NCI-H2029 treated with DMSO at 0.1 percent for 48 hours (cell line): ENCODE data around the gene ADAMTS12.

Experiments
- DNase-seq: peaks from one replicate; lab custom pipeline; 2025; lab: John Stamatoyannopoulos, UW

ADAMTS12 gene

DNA sequence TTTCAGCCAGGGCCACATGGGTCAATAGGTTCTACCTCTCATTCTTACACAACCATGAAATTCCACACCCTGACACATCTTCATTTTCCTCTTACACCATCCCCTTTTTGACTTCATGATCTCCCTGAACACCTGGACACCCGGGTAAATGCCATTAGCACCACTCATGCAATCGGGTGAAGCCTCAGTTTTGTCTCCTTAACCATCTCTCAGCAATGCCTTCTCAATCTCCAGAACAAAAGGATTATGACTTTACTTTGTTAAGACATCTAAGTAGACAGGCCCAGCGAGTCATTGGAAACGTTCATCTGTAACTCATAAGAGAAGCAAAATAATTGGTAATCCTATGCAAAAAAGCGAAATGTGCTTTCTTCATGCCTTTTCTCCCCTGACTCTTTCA is 49.9 kb downstream of the ADAMTS12 start:
- no peak for DNase-seq

DNA sequence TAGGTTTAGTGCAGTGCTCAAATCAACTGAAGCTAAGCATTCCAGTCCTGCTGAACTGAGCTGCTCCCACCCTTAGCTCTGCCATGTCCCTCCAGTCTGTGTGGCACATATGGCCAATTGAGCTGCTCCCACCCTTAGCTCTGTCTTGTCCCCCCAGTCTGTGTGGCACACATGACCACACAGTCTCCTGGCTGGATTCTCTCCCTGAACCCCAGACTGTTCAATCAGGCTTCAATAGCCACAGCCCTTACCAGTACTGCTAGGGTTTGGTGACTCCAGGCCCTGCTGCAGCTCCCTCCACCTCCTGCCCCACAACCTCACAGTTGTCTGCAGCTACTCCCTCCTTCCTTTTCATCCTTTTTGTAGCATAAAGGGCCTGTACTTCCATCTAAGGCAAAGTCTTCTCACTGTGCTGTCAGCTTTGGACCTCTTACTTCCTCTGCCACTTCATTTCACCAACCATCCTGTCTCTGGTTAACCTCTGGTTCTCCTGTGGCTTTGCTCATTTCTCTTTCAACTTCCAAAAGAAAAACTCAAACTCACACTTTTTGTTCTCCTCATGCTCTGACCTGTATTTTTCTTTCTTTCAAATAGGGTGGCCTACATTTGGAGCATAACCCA is 50.8 kb downstream of the ADAMTS12 start:
- DNase-seq, result no peak

DNA sequence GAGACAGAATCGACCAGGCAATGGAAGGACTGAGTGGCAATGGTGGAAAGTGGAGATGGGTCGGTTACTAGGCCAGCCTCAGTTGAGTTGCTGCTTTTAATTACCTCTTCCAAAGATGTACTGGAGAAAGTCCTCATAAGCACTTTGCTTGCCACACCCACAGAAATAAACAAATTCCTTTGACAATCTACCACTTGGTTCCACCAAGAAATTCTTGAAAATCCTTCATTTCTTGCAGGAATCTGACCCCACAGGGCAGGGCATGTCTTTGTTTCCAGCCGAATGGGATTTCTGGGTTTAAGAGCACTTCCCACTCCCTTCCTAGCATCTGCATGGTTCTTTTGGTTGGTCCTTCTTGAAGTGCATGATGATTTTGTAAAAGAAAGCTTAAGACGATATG is 54.5 kb downstream of the ADAMTS12 start:
- no peak for DNase-seq

DNA sequence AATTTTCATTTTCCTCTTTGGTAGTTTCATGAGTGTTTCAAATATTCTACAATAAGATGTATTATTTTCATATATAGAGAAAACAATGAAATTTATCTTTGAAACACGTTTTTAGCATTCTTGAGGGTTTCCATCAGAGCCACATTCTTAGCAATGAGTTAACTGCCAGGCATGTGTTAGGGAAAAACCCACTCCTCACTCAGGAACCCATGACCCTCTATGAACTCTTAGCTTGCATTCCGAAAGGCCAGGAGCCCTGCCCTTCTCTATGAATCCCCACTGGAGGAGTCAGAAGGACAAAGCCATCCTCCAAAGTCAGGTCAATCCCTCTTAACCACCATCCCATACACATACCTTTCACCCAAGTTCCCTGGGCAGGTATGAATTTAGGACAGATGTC is 57.5 kb downstream of the ADAMTS12 start:
- no peak for DNase-seq

DNA sequence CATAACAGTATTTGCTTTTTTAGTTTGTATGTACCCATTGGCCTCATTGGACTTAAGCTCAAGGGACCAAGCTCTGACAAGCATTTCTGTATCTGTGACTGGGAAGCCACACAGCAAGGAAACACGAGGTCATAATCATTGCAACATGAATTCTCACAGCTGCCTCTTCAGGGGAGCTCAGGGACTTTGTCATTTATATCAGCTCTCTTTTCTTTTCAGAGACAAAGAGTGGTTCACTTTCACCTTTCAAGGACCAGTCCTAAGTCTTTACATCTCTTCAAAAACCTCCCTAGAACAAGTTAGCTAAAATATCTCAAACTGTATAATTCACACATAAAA is 58.6 kb downstream of the ADAMTS12 start:
- DNase-seq, result no peak

DNA sequence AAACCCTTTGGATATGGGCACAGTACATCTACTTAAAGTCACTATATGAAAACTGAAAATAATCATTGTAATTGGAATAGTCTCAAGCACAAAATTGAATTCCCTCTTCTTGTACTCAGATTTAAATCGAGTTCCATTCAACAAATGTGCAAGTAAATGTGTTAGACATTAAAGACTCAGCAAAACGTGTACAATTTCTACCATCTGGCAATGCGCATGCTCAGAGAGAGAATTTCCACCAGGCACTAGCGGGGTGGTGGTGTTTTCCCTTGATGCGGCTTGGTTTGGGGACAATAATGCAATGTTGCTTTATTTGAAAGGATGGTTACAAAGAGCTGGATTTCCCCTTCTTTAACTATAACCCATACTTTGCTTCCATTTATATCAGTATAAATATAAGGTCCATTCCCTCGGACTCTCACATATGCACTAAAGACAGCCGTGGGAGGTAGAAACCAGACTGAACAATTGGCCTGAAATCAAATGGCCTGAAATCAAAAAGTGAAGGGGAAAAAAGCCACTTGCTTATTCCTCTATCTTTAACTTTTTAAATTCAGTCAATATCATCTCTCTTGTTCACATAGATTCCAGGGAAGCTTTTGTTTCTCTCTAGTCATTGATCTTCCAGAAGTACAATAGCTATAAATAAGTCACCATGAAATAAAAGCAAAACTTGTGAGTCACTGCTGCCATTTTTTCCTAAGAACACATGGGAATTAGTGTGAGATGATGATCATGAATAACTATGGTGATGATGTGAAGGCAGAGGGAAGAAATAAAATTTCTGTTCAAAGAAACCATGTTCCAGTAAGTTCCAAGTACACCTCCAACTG is 59.2 kb downstream of the ADAMTS12 start:
- DNase-seq, result no peak

DNA sequence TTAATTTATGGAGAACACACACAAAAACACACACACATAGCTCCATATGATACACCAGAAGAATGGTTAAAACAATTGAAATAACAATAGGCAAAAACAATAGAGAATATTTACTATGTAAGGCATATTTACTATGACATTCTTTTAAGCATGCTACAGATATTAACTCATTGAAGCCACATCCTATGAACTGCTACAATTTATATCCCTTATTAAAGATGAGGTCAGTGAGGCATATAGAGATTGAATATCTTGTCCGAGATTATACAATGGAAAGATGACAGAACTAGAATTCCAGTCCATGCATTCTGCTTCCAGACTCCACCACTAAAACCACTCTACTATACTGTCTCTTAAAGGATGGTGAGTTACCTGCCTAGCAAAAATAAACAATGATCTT is 60.7 kb downstream of the ADAMTS12 start:
- no peak for DNase-seq

DNA sequence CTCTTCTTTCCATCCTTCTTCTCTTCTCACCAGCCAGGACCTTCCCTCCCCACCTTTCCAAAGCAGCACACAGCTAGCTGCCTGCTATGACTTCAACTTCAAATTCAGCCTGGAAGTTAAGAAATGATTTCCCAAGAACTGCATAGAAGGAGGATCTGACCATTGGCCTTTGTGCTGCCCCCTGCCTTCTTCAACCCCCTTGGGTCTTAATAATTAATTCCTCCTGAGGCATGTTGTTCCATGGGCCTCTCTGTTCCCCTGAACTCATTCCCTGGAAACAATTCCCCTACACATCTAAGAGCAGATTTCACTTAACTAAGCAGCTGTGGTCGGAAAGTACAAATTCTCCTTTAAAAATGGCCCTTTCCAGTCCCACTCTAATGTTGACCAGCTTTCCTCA is 62.4 kb downstream of the ADAMTS12 start:
- no peak for DNase-seq

DNA sequence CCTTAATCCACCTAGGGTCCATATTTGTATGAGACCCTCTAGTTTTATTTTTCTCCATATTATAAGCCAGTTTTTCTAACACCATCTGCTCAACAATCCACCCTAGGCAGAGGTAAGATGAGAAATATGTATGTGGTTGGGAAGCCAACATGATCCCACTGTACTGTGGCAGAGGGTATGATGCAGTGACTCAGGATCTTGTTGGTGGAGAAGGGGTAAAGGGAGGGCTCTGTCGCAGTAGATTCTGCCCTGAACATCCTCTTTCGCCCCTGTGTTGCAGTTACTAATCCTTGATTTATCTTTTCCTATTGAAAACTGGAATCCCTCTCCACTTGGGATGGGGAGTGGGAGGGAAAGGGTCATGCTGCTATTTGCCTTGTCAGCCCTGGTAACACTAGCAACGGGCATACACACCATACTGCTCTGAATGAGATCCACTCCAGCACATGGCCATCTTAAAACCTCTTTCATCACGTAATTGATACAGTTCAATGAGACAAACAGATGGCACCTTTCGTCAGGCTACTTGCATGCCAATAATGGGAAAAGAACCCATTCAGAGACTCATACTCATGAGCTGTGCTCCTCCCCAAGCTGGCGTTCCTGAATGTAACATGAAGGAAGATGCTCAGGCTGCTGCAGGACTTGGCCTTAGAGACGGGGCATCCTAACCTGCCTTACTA is 63.0 kb downstream of the ADAMTS12 start:
- DNase-seq, result no peak

DNA sequence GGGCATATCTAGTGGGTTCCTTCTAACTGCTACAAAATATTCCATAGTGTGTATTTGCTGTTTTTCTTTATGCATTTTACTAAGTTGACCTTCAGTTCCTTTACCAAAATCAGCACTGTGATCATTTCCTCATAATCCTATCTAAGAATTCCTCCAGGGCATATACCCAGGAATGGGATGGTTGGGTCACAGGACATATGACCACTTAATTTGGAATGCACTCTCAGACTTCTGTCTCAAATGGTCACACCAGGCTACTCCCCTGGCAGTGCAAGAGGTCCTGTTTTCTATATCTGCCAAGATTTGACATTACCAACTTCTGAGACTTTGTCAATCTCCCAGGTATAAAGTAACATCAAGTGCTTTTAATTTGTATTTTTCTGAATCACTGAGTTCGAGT is 63.9 kb downstream of the ADAMTS12 start:
- no peak for DNase-seq

DNA sequence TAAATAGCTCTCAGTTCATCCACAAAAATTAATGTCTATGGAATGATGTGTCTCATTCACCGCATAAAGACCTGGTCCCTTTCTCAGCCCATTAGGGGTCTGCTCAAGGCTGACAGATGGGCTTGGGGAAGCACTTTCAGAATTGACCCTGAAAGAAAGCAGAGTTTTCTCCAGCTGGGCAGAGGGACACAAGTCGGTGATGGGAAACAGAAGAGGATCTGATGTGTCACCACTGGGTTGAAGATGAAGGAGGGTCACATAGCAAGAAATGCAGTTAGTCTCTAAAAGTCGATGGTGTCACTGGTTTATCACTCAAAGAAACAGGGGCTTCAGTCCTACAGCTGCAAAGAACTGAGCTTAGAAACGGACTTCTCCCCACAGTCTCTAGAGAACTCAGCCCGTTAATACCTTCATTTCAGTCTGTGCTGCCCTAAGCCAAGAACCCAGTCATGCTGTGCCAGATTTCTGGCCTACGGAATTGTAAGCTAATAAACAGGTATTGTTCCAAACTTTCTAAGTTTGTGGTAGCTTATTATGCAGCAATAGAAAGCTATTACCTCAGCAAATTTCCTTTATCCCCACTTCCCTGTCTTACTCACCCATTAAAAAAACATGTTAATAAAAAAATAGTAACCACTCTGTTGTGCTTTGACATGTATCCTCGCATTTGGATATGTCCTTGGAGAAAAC is 64.6 kb downstream of the ADAMTS12 start:
- DNase-seq, result no peak

DNA sequence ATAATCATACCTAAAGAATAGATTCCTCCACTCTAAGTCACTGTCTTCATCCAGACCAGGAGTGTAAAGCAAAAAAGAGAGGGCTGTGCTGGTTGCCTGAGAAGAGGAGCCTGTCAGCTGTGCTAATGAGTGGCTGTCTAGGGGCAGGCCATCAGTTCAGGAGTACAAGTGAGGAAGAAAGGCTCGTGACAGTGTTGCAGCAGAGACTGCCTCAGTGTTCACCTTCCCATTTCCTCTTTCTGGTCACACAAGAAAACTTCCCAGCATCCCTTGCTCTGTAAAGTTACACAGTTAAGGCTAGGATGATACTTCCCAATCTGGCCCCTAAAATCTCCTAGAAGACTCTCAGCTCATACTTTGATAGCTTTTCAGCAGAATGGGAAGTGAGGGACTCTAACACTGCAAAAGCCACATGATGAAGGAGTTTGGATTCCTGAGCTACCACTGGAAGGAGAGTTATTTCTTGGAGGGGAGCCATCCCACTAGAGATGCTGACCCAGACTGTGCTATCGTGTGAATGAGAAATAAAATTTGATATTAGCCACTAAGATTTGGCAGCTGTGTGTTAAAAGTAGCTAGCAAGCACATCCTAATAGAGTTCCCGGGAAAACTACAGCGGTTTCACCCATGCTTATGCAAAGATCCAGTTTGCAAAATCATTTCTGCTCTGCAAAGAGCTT is 67.1 kb downstream of the ADAMTS12 start:
- DNase-seq, result no peak

DNA sequence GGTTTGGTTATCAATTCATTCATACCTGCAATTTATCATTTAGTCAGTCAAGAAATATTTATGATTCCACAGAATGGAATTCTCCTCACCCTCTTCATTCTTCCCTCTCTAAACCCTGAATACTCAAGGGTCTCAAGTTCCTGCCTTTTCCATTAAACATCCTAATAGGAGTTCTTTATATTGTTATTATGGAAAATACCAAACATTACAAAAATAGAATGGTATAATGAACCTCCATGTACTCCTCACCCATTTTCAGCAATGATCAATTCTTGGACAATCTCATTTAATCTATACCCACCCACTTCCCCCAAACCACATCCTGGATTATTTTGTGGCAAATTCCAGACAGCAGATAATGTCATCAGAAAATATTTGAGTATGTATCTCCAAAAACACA is 74.5 kb downstream of the ADAMTS12 start:
- no peak for DNase-seq

DNA sequence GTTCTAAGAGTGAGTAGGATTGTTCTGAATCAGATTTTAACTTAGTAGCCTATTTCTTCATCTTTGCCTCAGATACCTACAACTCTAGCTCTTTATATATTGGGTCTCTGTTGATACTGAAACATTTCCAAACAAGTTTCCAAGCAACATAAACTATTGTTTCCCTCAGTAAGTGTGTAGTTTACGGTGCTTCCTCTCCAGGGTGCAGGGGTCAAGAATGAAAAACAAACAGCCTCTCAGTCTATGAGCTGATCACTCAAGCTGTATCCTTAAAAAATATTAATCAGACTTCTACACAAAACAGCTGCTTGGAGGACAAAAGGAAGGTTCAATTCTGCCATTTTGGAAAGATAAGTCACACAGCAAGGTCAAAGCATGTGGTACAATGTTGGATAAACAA is 75.0 kb downstream of the ADAMTS12 start:
- DNase-seq, result no peak

DNA sequence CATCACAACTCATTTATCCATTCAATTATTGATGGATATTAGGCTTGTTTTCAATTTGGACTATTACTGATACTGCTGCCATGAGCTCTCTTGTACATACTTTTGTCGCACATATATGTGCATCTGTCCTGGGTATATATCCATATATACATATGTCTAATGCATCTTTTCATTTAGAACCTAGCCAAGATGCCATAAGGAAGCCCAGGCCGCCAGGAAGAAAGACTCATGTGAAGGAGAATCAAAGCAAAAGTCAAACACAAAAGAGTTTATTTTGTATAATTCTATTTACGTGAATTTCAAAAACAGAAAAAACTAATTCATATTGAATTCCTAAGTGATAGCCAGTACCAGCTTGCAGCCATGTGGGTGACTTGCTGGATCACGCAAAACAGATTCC is 79.0 kb downstream of the ADAMTS12 start:
- DNase-seq, result no peak

DNA sequence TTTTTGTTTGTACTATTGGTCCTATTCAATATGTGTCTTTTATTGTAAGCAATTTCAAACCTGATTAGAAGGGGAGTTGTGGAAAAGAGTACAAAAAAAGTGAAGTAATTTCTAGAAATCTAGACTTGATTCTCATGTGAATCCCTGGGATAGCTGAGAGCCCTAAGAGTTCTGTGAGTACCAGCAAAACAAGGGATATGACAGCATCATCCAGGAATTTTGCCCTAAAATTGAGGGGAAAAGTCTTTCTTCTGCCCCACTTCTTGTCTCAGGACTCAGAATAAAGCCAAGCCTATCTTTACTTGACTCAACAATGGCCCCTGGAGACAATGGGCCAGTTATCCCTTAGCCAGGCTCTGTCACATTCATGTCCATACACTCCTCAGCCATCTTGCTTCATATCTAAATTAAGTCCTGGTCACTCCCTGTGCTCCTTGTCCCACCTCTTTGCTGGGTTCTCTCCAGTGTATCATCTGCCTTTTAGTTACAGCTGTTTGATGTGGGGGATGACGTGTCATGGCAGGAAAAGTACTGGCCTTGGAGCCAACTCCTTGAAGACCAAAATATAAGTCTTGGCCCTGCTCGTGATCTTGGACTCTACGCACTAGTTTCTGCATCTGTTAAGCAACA is 81.2 kb downstream of the ADAMTS12 start:
- no peak for DNase-seq

DNA sequence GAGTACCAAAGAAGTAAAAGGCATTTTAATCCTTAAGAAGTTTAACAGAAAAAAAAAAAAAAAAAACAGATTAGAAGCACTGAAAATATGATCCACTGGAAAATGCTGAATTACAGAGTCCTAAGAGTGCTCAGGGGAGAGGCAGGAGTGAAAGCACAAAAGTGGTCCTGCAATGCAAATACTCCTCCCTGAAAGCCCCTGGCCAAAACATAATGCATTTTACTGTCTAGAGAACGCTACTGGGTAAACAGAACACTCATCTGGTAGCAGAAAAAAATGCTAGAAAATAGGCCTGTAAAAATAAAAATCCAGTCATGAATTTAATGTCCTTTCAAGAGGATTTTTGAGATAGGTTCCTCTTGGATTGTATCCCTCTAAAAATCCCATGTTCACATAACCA is 81.9 kb downstream of the ADAMTS12 start:
- no peak for DNase-seq

DNA sequence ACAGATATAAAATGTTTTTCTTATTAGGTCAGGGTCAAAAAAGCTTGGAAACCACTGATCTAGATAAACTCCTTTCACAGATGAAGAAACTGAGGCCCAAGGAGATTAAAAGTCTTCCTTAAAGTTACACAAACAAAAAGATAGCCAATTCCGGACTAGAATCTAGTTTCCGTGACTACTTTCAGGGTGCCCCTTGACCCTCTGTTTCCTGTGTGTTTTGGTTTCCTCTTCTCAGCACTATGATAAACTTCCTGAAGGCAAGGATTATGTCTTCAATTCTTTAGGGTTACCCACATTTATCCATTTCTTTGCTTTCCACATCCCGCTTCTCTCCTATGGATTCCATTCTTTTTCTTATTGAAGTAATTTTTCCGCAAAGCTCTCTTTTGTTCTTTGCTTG is 83.1 kb downstream of the ADAMTS12 start:
- DNase-seq, result no peak

DNA sequence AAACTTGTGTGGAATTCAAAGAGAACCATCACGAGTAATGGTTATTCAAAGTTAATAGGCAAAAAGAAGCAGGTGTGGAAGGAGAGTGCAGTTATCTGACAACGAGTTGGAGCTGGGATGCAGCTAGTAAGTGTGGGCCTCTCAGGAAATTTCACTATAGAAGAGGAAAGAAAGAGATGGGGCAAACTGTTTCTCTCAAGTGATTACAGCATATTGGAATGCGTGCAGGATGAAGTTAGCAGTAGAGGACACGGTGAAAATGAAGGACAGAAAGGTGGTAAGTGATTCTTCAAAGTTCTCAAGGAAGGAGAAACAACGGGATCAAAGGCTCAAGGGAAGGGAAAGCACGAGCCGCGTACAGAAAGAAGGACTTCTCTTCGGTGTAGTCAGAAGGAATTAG is 84.0 kb downstream of the ADAMTS12 start:
- DNase-seq, result no peak

DNA sequence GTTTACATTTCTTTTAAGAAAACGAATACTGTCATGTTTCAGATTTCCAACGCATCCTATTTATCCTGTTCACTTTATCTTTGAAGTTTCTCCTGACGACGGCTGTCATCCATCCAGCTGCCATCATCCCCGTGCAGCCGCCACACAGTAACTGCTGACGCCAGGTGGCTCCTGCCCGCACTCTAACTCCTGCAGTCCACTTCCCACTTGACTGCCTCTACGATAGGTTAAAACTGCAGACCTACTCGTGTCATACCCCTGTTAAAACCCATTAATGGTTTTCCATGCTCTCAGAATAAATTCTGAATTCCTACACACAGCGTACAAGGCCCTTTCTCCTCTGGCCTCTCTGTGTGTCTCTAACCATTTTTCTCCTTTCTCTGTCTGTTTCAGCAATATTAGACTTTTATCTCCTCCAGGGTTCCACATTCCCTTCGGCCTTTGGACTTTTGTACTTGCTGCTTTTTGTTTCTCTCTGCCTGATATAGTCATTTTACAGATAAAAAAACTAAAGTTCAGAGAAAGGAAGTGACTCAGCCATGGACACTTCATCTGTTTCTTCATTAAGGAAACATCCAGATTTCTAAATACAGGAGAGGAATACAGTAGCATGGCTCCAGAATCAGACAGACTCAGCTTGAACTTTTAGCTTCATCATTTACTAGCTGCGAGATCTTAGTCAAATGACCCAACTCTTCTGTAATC is 84.9 kb downstream of the ADAMTS12 start:
- no peak for DNase-seq

DNA sequence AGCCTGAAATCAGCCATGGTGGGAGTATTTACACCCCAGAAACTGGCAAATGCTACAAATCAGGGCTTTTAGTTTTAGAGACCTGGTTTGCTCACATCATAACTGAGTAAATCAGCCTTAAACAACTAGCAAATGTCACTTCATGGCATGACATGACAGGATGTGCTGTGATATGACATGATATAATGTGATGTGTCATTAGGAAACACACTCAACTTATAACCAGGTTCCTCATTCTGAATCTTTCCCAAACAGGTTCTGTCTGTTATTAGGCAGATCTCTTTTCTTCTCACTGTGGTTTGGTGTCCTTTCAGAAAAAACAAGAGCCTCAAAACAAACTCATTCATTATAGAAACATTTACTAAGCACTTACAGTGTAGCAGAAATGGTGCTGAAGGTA is 90.5 kb downstream of the ADAMTS12 start:
- no peak for DNase-seq
